Measurements from ENCODE around the gene MRTFA.

- TF ChIP-seq CTCF (IDR thresholded peaks at IDR 0.05): no peak
- no peak for TF ChIP-seq EP300 (IDR thresholded peaks at IDR 0.05)
Measured at GRCh38 chr22:40631925-40632324, 4.6 kb downstream of the MRTFA start.
